Type B pancreatic cell (in vitro differentiated cells): ENCODE results near the gene TMEM225B. TPM values are rescaled to one million over a fixed set of nuclear protein-coding genes. Genes with fewer than 3 reads are reported as not detected.
"Not testable (repeated sequence)": the region's sequence is repeated elsewhere in the genome, so short reads cannot be mapped to it uniquely, and the experiment has no call there.

Source experiments
- DNase-seq: peaks from one replicate; pipeline ENCODE4 v3.0.0; 2021; ENCODE audit warnings: mixed read lengths; ENCODE audit not compliant: unreplicated experiment; ENCODE audit errors: extremely low spot score
- H3K27ac Mint-ChIP-seq: 2 replicates; pipeline ENCODE4 v1.8.0; 2021; ENCODE audit warnings: mild to moderate bottlenecking, mixed read lengths
- H3K27me3 Mint-ChIP-seq: 2 replicates; pipeline ENCODE4 v1.8.0; 2021; ENCODE audit warnings: mixed read lengths
- H3K36me3 Mint-ChIP-seq: 2 replicates; pipeline ENCODE4 v1.8.0; 2021; ENCODE audit warnings: mixed read lengths
- H3K4me1 Mint-ChIP-seq: one replicate; pipeline ENCODE4 v1.8.0; 2021; ENCODE audit warnings: mixed read lengths; ENCODE audit not compliant: unreplicated experiment
- H3K4me3 Mint-ChIP-seq: 2 replicates; pipeline ENCODE4 v1.8.0; 2021; ENCODE audit warnings: mild to moderate bottlenecking, mixed read lengths
- H3K9me3 Mint-ChIP-seq: 2 replicates; pipeline ENCODE4 v1.8.0; 2021; ENCODE audit warnings: mixed read lengths
- CTCF ChIP-seq: fragments of 200-600 bp; sonication (generic); conservative IDR thresholded peaks from 2 replicates; pipeline ENCODE4 v1.5.0; 2021; ENCODE audit warnings: antibody characterized with exemption, mild to moderate bottlenecking
- long read RNA-seq: library from polyadenylated mRNA; unstranded; transcript quantifications from one replicate; pipeline ENCODE4 v2.0.0, GENCODE V29; 2020
- total RNA-seq: library from RNA; stranded (reverse); gene quantifications from 2 replicates; pipeline ENCODE4 v1.2.1, GENCODE V29; 2021; ENCODE audit warnings: low replicate concordance

Gene TMEM225B
- total RNA-seq = 0.36 and 0.82 TPM in 2 replicates
- long read RNA-seq = 0 reads

- H3K4me1 Mint-ChIP-seq = no peaks in the 10 kb centered on the region
- peaks cover 12% of the 10 kb centered on the region for H3K27me3 Mint-ChIP-seq
- TF ChIP-seq CTCF = no peak
- no peak within 1 kb of the TSS for H3K27ac Mint-ChIP-seq
- DNase-seq = no peak
- H3K36me3 Mint-ChIP-seq = no peaks in the 10 kb centered on the region
- H3K4me3 Mint-ChIP-seq = no peak within 1 kb of the TSS
- H3K9me3 Mint-ChIP-seq = no peaks in the 10 kb centered on the region
Observed at GRCh38 chr7:99597762-99598501, at the start of gene TMEM225B. TSS of gene TMEM225B (plus strand) at chr7:99598267. CDS start at chr7:99604389, 6,122 bp downstream.

- H3K4me1 Mint-ChIP-seq, DNase-seq, H3K27ac Mint-ChIP-seq, H3K27me3 Mint-ChIP-seq: not testable (repeated sequence)
- Mint-ChIP-seq H3K9me3 (peaks cover 12% of the 10 kb centered on the region), H3K36me3 (peaks cover 30% of the 10 kb centered on the region), H3K4me3 (peak overlapping the region; percentile 78)
Observed at GRCh38 chr7:99549545-99549944, 48.5 kb upstream of the TMEM225B start.

- Mint-ChIP-seq H3K36me3 (peaks cover 30% of the 10 kb centered on the region), H3K4me3 (peak overlapping the region; percentile 91), H3K27ac (peak overlapping the region; percentile 82), H3K9me3 (peaks cover 12% of the 10 kb centered on the region), H3K27me3 (no peaks in the 10 kb centered on the region), H3K4me1 (peaks cover 5% of the 10 kb centered on the region)
- TF ChIP-seq CTCF = no peak
- no peak for DNase-seq
Observed at GRCh38 chr7:99551334-99551733, 46.7 kb upstream of the TMEM225B start.

GRCh38 chr7:99551767-99552463 lies 46.2 kb upstream of the TMEM225B start, which contains the start of gene FAM200A:
TSS of gene FAM200A (minus strand) at chr7:99552114. CDS start at chr7:99548407, 3,707 bp downstream.
- peak within 1 kb of the TSS; percentile 91 for H3K4me3 Mint-ChIP-seq
- H3K27ac Mint-ChIP-seq = peak within 1 kb of the TSS; percentile 82
- H3K27me3 Mint-ChIP-seq = no peaks in the 10 kb centered on the region
- no peak for TF ChIP-seq CTCF
- peaks cover 5% of the 10 kb centered on the region for H3K4me1 Mint-ChIP-seq
- H3K9me3 Mint-ChIP-seq = peaks cover 7% of the 10 kb centered on the region
- DNase-seq = peak; percentile 82
- H3K36me3 Mint-ChIP-seq = peaks cover 24% of the 10 kb centered on the region

GRCh38 chr7:99553039-99553438 lies 45.0 kb upstream of the TMEM225B start:
- peak overlapping the region; percentile 66 for H3K4me3 Mint-ChIP-seq
- no peak for TF ChIP-seq CTCF

GRCh38 chr7:99554939-99555338 lies 43.1 kb upstream of the TMEM225B start:
- H3K4me1 Mint-ChIP-seq = peaks cover 16% of the 10 kb centered on the region
- H3K36me3 Mint-ChIP-seq = peaks cover 10% of the 10 kb centered on the region
- H3K27ac Mint-ChIP-seq = peak overlapping the region; percentile 14
- no peaks in the 10 kb centered on the region for H3K27me3 Mint-ChIP-seq
- H3K4me3 Mint-ChIP-seq = no peak overlapping the region
- TF ChIP-seq CTCF = no peak
- H3K9me3 Mint-ChIP-seq = no peaks in the 10 kb centered on the region
- no peak for DNase-seq

More at GRCh38 chr7:99553039-99553438, 45.0 kb upstream of the TMEM225B start:
- no peak for DNase-seq
- Mint-ChIP-seq H3K36me3 (peaks cover 18% of the 10 kb centered on the region), H3K27ac (no peak overlapping the region), H3K27me3 (no peaks in the 10 kb centered on the region), H3K4me1 (peaks cover 15% of the 10 kb centered on the region), H3K9me3 (peaks cover 4% of the 10 kb centered on the region)
